ENCODE measurements around the gene RLIM.
A peak's percentile ranks its signal among the peaks of the same experiment; 100 is the strongest.

RLIM gene

DNA sequence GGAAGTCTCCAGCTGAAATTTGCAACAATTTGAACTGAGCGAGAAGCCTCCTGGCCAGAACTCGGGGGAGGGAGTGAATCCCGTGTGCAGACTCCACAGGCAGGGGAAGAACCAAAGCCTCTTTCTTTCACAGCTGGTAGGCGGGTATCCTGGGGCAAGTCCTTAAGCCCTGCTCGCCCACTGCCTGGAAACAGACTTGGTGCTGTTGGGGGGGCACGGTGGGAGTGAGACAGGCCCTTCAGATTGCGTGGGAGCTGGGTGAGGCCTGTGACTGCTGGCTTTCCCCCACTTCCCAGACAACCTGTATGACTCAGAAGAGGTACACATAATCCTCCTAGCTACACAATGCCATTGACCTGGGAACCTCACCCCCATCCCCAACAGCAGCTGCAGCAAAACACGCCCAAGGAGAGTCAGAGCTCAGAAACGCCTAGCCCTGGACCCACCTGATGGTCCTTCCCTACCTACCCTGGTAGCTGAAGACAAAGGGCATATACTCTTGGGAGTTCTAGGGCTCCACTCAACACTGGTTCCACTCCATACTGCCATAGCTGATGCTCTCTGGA, 22.4 kb upstream of the RLIM start:
- no peak overlapping the region for H3K9ac ChIP-seq (ENCODE audit: low read depth, low read length)
- H3K4me1 ChIP-seq (ENCODE audit: insufficient read depth, low read length) = no peaks in the 10 kb centered on the region
- no peaks in the 10 kb centered on the region for H3K36me3 ChIP-seq (ENCODE audit: insufficient read depth, low read length)
- H3K79me2 ChIP-seq (ENCODE audit: insufficient read depth, low read length) = no peaks in the 10 kb centered on the region
- H3K27me3 ChIP-seq (ENCODE audit: insufficient read depth, low read length, poor library complexity) = no peaks in the 10 kb centered on the region
- no peaks in the 10 kb centered on the region for H4K20me1 ChIP-seq (ENCODE audit: insufficient read depth, low read length)
- no peak overlapping the region for H2AFZ ChIP-seq (ENCODE audit: low read depth, low read length)
- no peak overlapping the region for H3K4me2 ChIP-seq (ENCODE audit: insufficient read depth, low read length)
- no peak overlapping the region for H3K4me3 ChIP-seq (ENCODE audit: low read depth in 1 of 2, low read length in 2 of 2)
- H3K27ac ChIP-seq (ENCODE audit: low read length) = no peak overlapping the region
- TF ChIP-seq CTCF (IDR thresholded peaks at IDR 0.05; ENCODE audit: borderline replicate concordance, extremely low read depth, low read length, poor library complexity, severe bottlenecking) (no peak), EZH2 (IDR thresholded peaks at IDR 0.05; ENCODE audit: borderline replicate concordance, low read depth, low read length, severe bottlenecking) (no peak)
- no peaks in the 10 kb centered on the region for H3K9me3 ChIP-seq (ENCODE audit: insufficient read depth, low read length, severe bottlenecking)
- DNase-seq (no peak), ATAC-seq (ENCODE audit: insufficient read depth, low read depth) (no peak)

GRCh38 chrX:74613370-74614092, 893 bp downstream of the RLIM start:
- peaks cover 59% of the 10 kb centered on the region for H3K79me2 ChIP-seq (ENCODE audit: insufficient read depth, low read length)
- ATAC-seq (ENCODE audit: insufficient read depth, low read depth) = 0 out of 3 replicates have a peak, but pooled peaks have one; percentile 18
- TF ChIP-seq EZH2 (IDR thresholded peaks at IDR 0.05; ENCODE audit: borderline replicate concordance, low read depth, low read length, severe bottlenecking) = no peak
- no peak for TF ChIP-seq CTCF (IDR thresholded peaks at IDR 0.05; ENCODE audit: borderline replicate concordance, extremely low read depth, low read length, poor library complexity, severe bottlenecking)
- no peaks in the 10 kb centered on the region for H3K9me3 ChIP-seq (ENCODE audit: insufficient read depth, low read length, severe bottlenecking)
- peaks cover 28% of the 10 kb centered on the region for H3K36me3 ChIP-seq (ENCODE audit: insufficient read depth, low read length)
- peaks cover 7% of the 10 kb centered on the region; the same call in 1 of the 2 replicates for H4K20me1 ChIP-seq (ENCODE audit: insufficient read depth, low read length)
- H3K4me1 ChIP-seq (ENCODE audit: insufficient read depth, low read length) = peaks cover 31% of the 10 kb centered on the region
- H3K27me3 ChIP-seq (ENCODE audit: insufficient read depth, low read length, poor library complexity) = no peaks in the 10 kb centered on the region
- H2AFZ ChIP-seq (ENCODE audit: low read depth, low read length) = peak overlapping the region; percentile 62
- peak; percentile 15 for DNase-seq
- peak overlapping the region; percentile 98 for H3K27ac ChIP-seq (ENCODE audit: low read length)
- H3K9ac ChIP-seq (ENCODE audit: low read depth, low read length) = peak overlapping the region; percentile 99
- H3K4me3 ChIP-seq (ENCODE audit: low read depth in 1 of 2, low read length in 2 of 2) = peak overlapping the region; percentile 82 to 86
- peak overlapping the region; percentile 68 for H3K4me2 ChIP-seq (ENCODE audit: insufficient read depth, low read length)

DNA sequence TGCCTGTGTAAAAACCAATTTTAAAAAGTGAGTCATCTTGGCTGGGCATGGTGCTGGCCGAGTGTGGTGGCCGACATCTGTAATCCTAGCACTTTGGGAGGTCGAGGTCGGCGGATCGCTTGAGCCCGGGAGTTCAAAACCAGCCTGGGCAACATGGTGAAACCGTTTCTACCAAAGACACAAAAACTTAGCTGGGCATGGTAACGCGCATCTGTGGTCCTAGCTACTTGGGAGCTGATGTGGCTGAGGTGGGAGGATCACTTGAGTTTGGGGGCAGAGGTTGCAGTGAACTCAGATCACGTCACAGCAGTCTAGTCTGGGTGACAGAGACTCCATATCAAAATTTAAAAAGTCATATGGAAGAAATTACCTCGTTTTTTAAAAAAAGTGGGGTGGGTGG, 7.6 kb downstream of the RLIM start:
- peaks cover 44% of the 10 kb centered on the region for H4K20me1 ChIP-seq (ENCODE audit: insufficient read depth, low read length)
- no peak for TF ChIP-seq CTCF (IDR thresholded peaks at IDR 0.05; ENCODE audit: borderline replicate concordance, extremely low read depth, low read length, poor library complexity, severe bottlenecking)
- TF ChIP-seq EZH2 (IDR thresholded peaks at IDR 0.05; ENCODE audit: borderline replicate concordance, low read depth, low read length, severe bottlenecking) = no peak
- no peak overlapping the region for H2AFZ ChIP-seq (ENCODE audit: low read depth, low read length)
- no peak overlapping the region for H3K4me3 ChIP-seq (ENCODE audit: low read depth in 1 of 2, low read length in 2 of 2)
- H3K4me2 ChIP-seq (ENCODE audit: insufficient read depth, low read length) = no peak overlapping the region
- no peaks in the 10 kb centered on the region for H3K27me3 ChIP-seq (ENCODE audit: insufficient read depth, low read length, poor library complexity)
- no peaks in the 10 kb centered on the region for H3K9me3 ChIP-seq (ENCODE audit: insufficient read depth, low read length, severe bottlenecking)
- DNase-seq (no peak), ATAC-seq (ENCODE audit: insufficient read depth, low read depth) (no peak)
- H3K36me3 ChIP-seq (ENCODE audit: insufficient read depth, low read length) = peaks cover 52% of the 10 kb centered on the region
- peaks cover 97% of the 10 kb centered on the region for H3K79me2 ChIP-seq (ENCODE audit: insufficient read depth, low read length)
- no peak overlapping the region for H3K27ac ChIP-seq (ENCODE audit: low read length)
- peaks cover 10% of the 10 kb centered on the region; the same call in 1 of the 2 replicates for H3K4me1 ChIP-seq (ENCODE audit: insufficient read depth, low read length)
- no peak overlapping the region for H3K9ac ChIP-seq (ENCODE audit: low read depth, low read length)

Data from DND-41 (cell line).